HCT116 (cell line): ENCODE data around the gene TK2. TPM values are rescaled to one million over a fixed set of nuclear protein-coding genes. Genes with fewer than 3 reads are reported as not detected.

Experiments
- ATAC-seq: fragments of 200-7000 bp; cut with Tn5 transposase; 2 replicates; pipeline ENCODE4 v1.9.1; 2020; ENCODE audit warnings: mild to moderate bottlenecking, moderate library complexity
- BruUV-seq: library from RNA; stranded (reverse); fragments of 400-500 nt; replicated peaks from 2 replicates; lab custom pipeline; 2021; lab: Mats Ljungman, UMichigan
- CTCF ChIA-PET: fragments of 300-600 bp; sonication (Branson Sonifier 250); formaldehyde crosslinking; loops from one replicate; lab custom pipeline; 2021; ENCODE audit warnings: antibody characterized with exemption; lab: Charles Lee
- POLR2A ChIA-PET: fragments of 300-600, 350-600 bp; sonication (Branson Sonifier 250); formaldehyde crosslinking; loops from one replicate; lab custom pipeline; 2021; ENCODE audit warnings: antibody characterized with exemption; lab: Charles Lee
- RAD21 ChIA-PET, 2 experiments: fragments of 300-600 bp; sonication (Branson Sonifier 250); formaldehyde crosslinking; loops; one replicate each; lab custom pipeline; 2023; ENCODE audit warnings: low total read pairs in 2 of 2; ENCODE audit not compliant: uncharacterized antibody in 2 of 2, unreplicated experiment in 2 of 2, low non-redundant PET in 1 of 2; lab: Charles Lee
- DNase-seq: peaks from one replicate; pipeline ENCODE4 v3.0.0-alpha.2; 2010; ENCODE audit warnings: low read depth, low spot score
- H2AFZ ChIP-seq: fragments of 200-600 bp; shearing (Covaris generic), sonication (generic); 2 replicates; pipeline ENCODE4 v1.6.1; 2017; ENCODE audit warnings: low read depth, mixed run types, mixed read lengths, antibody characterized with exemption, low read length; ENCODE audit not compliant: poor library complexity, severe bottlenecking
- H3K27ac ChIP-seq: 2 replicates; pipeline ENCODE4 v1.5.1; 2012; ENCODE audit warnings: low read depth, low read length
- H3K27me3 ChIP-seq: fragments of 200-600 bp; sonication (generic); 2 replicates; pipeline ENCODE4 v1.6.1; 2016; ENCODE audit warnings: mixed run types, low read length, mixed read lengths; ENCODE audit not compliant: insufficient read depth
- H3K36me3 ChIP-seq, 2 experiments: fragments of 200-500 bp in 1 of 2; fragments of 200-600 bp in 1 of 2; sonication (Bioruptor generic) in 1 of 2; sonication (generic) in 1 of 2; 2 replicates each; pipeline versions ENCODE4 v1.5.1 to v1.6.1; 2014 to 2016; ENCODE audit warnings: low read length in 2 of 2, inconsistent platforms in 1 of 2, mixed read lengths in 1 of 2, mixed run types in 1 of 2; ENCODE audit not compliant: insufficient read depth in 2 of 2, control insufficient read depth in 1 of 2
- H3K4me1 ChIP-seq, 2 experiments: fragments of 200-600 bp in 1 of 2; sonication (generic) in 1 of 2; 2 replicates each; pipeline versions ENCODE4 v1.5.1 to v1.6.1; 2012 to 2017; ENCODE audit warnings: low read length in 2 of 2, inconsistent platforms in 1 of 2, mild to moderate bottlenecking in 1 of 2, mixed read lengths in 1 of 2, mixed run types in 1 of 2, moderate library complexity in 1 of 2; ENCODE audit not compliant: insufficient read depth in 2 of 2, control insufficient read depth in 1 of 2
- H3K4me2 ChIP-seq: fragments of 200-600 bp; sonication (generic); 2 replicates; pipeline ENCODE4 v1.6.1; 2017; ENCODE audit warnings: mixed run types, low read length, mixed read lengths
- H3K4me3 ChIP-seq, 2 experiments: fragments of 200-600 bp in 1 of 2; sonication (generic) in 1 of 2; replicated peaks in 1 of 2; 2 replicates each; pipeline ENCODE4 v1.5.1; 2011 to 2016; ENCODE audit warnings: low read length in 2 of 2, control low read depth in 1 of 2, low read depth in 1 of 2, mild to moderate bottlenecking in 1 of 2, mixed read lengths in 1 of 2, mixed run types in 1 of 2
- H3K79me2 ChIP-seq: fragments of 200-600 bp; sonication (generic); 2 replicates; pipeline ENCODE4 v1.6.1; 2017; ENCODE audit warnings: mild to moderate bottlenecking, mixed run types, low read length, moderate library complexity, mixed read lengths; ENCODE audit not compliant: insufficient read depth
- H3K9ac ChIP-seq: fragments of 200-600 bp; sonication (generic); 2 replicates; pipeline ENCODE4 v1.6.1; 2016; ENCODE audit warnings: low read length, mixed read lengths
- H3K9me2 ChIP-seq: fragments of 200-600 bp; sonication (generic), shearing (Covaris generic); 2 replicates; pipeline ENCODE4 v1.6.1; 2017; ENCODE audit warnings: mixed run types, mild to moderate bottlenecking, moderate library complexity; ENCODE audit not compliant: insufficient read depth
- H3K9me3 ChIP-seq, 2 experiments: fragments of 200-500 bp in 1 of 2; fragments of 200-600 bp in 1 of 2; sonication (Bioruptor generic) in 1 of 2; sonication (generic) in 1 of 2; 2 replicates each; pipeline ENCODE4 v1.6.1; 2014 to 2017; ENCODE audit warnings: low read length in 2 of 2, mixed read lengths in 2 of 2, inconsistent platforms in 1 of 2, low read depth in 1 of 2, mild to moderate bottlenecking in 1 of 2, mixed run types in 1 of 2, moderate library complexity in 1 of 2; ENCODE audit not compliant: control insufficient read depth in 1 of 2, insufficient read depth in 1 of 2
- H4K20me1 ChIP-seq: fragments of 200-600 bp; sonication (generic), shearing (Covaris generic); 2 replicates; pipeline ENCODE4 v1.6.1; 2017; ENCODE audit warnings: mixed run types, mild to moderate bottlenecking, moderate library complexity; ENCODE audit not compliant: insufficient read depth
- CBX3 ChIP-seq: IDR thresholded peaks from 2 replicates; pipeline ENCODE4 v1.6.1; 2012; ENCODE audit warnings: low read depth
- CEBPB ChIP-seq: IDR thresholded peaks from 2 replicates; pipeline ENCODE4 v1.6.1; 2012; ENCODE audit warnings: low read depth
- ELF1 ChIP-seq: IDR thresholded peaks from 2 replicates; pipeline ENCODE4 v1.6.1; 2012; ENCODE audit warnings: low read depth, borderline replicate concordance
- EZH2 ChIP-seq: fragments of 200-600 bp; sonication (generic); IDR thresholded peaks from 2 replicates; pipeline ENCODE4 v1.6.1; 2017; ENCODE audit warnings: antibody characterized with exemption, mixed run types
- EZH2phosphoT487 ChIP-seq: fragments of 200-600 bp; IDR thresholded peaks from 2 replicates; pipeline ENCODE4 v1.6.1; 2018; ENCODE audit warnings: antibody characterized with exemption, borderline replicate concordance
- RAD21 ChIP-seq: IDR thresholded peaks from 2 replicates; pipeline ENCODE4 v1.6.1; 2012; ENCODE audit warnings: low read depth, mild to moderate bottlenecking
- SIN3A ChIP-seq: IDR thresholded peaks from 2 replicates; pipeline ENCODE4 v1.6.1; 2012; ENCODE audit warnings: low read depth
- SP1 ChIP-seq: IDR thresholded peaks from 2 replicates; pipeline ENCODE4 v1.6.1; 2012; ENCODE audit warnings: low read depth
- SRF ChIP-seq: IDR thresholded peaks from 2 replicates; pipeline ENCODE4 v1.6.1; 2012; ENCODE audit warnings: low read depth
- TCF7L2 ChIP-seq: IDR thresholded peaks from 2 replicates; pipeline ENCODE4 v1.7.0; 2011; ENCODE audit warnings: borderline replicate concordance, inconsistent platforms; ENCODE audit not compliant: insufficient read depth, insufficient read length; ENCODE audit errors: extremely low read depth
- ZNF274 ChIP-seq: fragments of 200-500 bp; sonication (Bioruptor generic); IDR thresholded peaks from 2 replicates; pipeline ENCODE4 v1.6.1; 2014; ENCODE audit warnings: mild to moderate bottlenecking, low read depth, low read length, inconsistent platforms
- intact Hi-C: fragments of 100-400 bp; cut with micrococcal nuclease; formaldehyde crosslinking; loops from 2 replicates; pipeline ENCODE4 v1.10.0; 2022
- total RNA-seq: library from RNA; stranded (reverse); gene quantifications from one replicate; pipeline ENCODE4 v1.2.1, GENCODE V29; 2021; ENCODE audit not compliant: unreplicated experiment
- TF ChIP-seq, protein P1 (sequence below): IDR thresholded peaks from 2 replicates; pipeline ENCODE4 v1.6.1; 2012
- TF ChIP-seq, protein P2 (sequence below), 3 experiments: fragments of 200-600 bp in 1 of 3; sonication (generic) in 1 of 3; IDR thresholded peaks in 2 of 3; conservative IDR thresholded peaks in 1 of 3; 2 replicates each; pipeline ENCODE4 v1.5.1; 2012 to 2017; ENCODE audit warnings: low read depth in 2 of 3, low read length in 2 of 3, antibody characterized with exemption in 1 of 3, borderline replicate concordance in 1 of 3, control low read depth in 1 of 3, mild to moderate bottlenecking in 1 of 3, mixed read lengths in 1 of 3, mixed run types in 1 of 3, moderate library complexity in 1 of 3; ENCODE audit not compliant: insufficient read depth in 1 of 3

TK2 gene
- total RNA-seq, 1 experiment from 2014 or later = 15.4 TPM

DNA sequence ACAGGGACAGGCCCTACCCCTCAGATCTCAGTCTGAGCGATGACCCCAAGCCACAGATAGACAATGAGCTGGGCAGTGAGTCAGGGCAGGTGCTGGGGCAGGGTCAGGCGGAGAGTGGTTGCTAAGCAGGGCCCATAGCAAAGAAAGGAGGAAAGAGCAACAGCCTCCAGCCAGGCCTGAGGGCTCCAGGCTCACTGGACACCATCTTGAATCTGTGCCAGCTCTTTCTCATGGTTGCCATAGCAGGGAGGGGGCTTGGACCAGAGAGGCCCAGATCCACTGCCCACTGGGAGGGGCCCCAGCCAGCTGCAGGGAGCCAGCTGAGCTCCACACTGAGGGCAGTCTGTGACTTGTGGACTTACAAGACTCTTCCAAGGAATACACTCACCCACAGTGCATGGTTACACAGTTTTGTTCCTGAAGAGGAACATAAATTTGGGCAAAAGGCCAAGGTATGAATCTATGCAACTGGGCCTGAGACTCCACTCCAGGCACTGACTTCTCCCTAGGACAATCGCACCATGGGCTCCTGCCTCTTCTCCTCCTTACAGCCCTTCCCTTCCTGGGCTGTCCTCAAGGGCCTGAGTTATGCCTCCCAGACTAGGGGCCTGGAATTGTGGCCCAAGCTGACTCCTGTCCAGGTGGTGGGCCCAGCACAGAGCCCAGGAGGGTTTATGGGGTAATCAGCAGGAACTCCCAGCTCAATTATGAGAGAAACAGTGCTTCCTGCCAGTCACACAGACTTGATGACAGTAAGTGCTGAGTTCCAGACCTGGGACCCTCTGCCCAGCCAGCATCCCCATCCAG lies 62.9 kb downstream of the TK2 start:
- Histone ChIP-seq H3K27me3 (no peaks in the 10 kb centered on the region), H3K9me3 (no peaks in the 10 kb centered on the region), H3K4me1 (peaks cover 0 to 9% of the 10 kb centered on the region in 2 experiments; a peak in 2 of 4 replicates), H3K79me2 (no peaks in the 10 kb centered on the region), H3K4me2 (no peak overlapping the region), H3K27ac (no peak overlapping the region), H4K20me1 (no peaks in the 10 kb centered on the region), H3K9me2 (no peaks in the 10 kb centered on the region), H2AFZ (no peak overlapping the region), H3K4me3 (no peak overlapping the region), H3K36me3 (no peaks in the 10 kb centered on the region), H3K9ac (no peak overlapping the region)
- ATAC-seq = no peak
- TF ChIP-seq, protein P1, sequence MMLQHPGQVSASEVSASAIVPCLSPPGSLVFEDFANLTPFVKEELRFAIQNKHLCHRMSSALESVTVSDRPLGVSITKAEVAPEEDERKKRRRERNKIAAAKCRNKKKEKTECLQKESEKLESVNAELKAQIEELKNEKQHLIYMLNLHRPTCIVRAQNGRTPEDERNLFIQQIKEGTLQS = no peak
- TF ChIP-seq RAD21 (no peak), ZNF274 (no peak), SRF (no peak), SP1 (no peak), CEBPB (no peak), EZH2 (no peak), CBX3 (no peak), SIN3A (no peak), ELF1 (no peak), TCF7L2 (no peak), EZH2phosphoT487 (no peak)
- TF ChIP-seq, protein P2, sequence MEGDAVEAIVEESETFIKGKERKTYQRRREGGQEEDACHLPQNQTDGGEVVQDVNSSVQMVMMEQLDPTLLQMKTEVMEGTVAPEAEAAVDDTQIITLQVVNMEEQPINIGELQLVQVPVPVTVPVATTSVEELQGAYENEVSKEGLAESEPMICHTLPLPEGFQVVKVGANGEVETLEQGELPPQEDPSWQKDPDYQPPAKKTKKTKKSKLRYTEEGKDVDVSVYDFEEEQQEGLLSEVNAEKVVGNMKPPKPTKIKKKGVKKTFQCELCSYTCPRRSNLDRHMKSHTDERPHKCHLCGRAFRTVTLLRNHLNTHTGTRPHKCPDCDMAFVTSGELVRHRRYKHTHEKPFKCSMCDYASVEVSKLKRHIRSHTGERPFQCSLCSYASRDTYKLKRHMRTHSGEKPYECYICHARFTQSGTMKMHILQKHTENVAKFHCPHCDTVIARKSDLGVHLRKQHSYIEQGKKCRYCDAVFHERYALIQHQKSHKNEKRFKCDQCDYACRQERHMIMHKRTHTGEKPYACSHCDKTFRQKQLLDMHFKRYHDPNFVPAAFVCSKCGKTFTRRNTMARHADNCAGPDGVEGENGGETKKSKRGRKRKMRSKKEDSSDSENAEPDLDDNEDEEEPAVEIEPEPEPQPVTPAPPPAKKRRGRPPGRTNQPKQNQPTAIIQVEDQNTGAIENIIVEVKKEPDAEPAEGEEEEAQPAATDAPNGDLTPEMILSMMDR (IDR thresholded peaks at IDR 0.05 in 2 of 3, conservative IDR thresholded peaks at IDR 0.05 in 1 of 3; ENCODE audit: borderline replicate concordance in 1 of 3, insufficient read depth in 1 of 3, low read depth in 2 of 3, low read length in 2 of 3) = no peak
- no TSS peak for BruUV-seq
- intact Hi-C loops = no loop called here
- no peak for DNase-seq
- RAD21 ChIA-PET = interaction anchor here in 1 of 2 experiments (1.4 kb wide), 1 partner anchor 80 kb away, joined by 4 read pairs; no protein-coding TSS in a partner anchor
- CTCF ChIA-PET = interaction anchor here (1.7 kb wide), 1 partner anchor 11 kb away, joined by 4 read pairs; no protein-coding TSS in a partner anchor
- POLR2A ChIA-PET = no interaction called here
